ENCODE data around the gene LEO1.

Gene LEO1

GRCh38 chr15:52019394-52020220, 48.0 kb upstream of the LEO1 start:
- Histone ChIP-seq H3F3A (ENCODE audit: insufficient read depth, low read length) (no peaks in the 10 kb centered on the region), H2AFZ (ENCODE audit: low read length) (no peak overlapping the region), H3K9me3 (ENCODE audit: low read length) (no peaks in the 10 kb centered on the region), H3K4me3 (ENCODE audit: low read depth, low read length, poor library complexity, severe bottlenecking) (peak overlapping the region; percentile 78), H3K27ac (ENCODE audit: low read depth, low read length, poor library complexity, severe bottlenecking) (peak overlapping the region; percentile 84), H3K9ac (ENCODE audit: low read length) (peak overlapping the region; percentile 74), H3K27me3 (ENCODE audit: insufficient read depth, low read length) (no peaks in the 10 kb centered on the region), H4K20me1 (ENCODE audit: insufficient read depth, low read length) (no peaks in the 10 kb centered on the region), H3K4me1 (ENCODE audit: insufficient read depth, low read length, severe bottlenecking) (peaks cover 35% of the 10 kb centered on the region), H3K36me3 (ENCODE audit: insufficient read depth, low read length) (no peaks in the 10 kb centered on the region), H3K9me2 (ENCODE audit: low read depth, low read length) (no peaks in the 10 kb centered on the region), H3K79me2 (ENCODE audit: insufficient read depth, low read length) (peaks cover 44% of the 10 kb centered on the region), H3K4me2 (ENCODE audit: low read length) (peak overlapping the region; percentile 66)
- TF ChIP-seq EZH2 (IDR thresholded peaks at IDR 0.05; ENCODE audit: borderline replicate concordance, low read length) = no peak
- no peak for TF ChIP-seq CTCF (IDR thresholded peaks at IDR 0.05; ENCODE audit: low read length)

- H3K9ac ChIP-seq (ENCODE audit: low read length) = peak within 1 kb of the TSS; percentile 74
- H3K27me3 ChIP-seq (ENCODE audit: insufficient read depth, low read length) = no peaks in the 10 kb centered on the region
- H3K27ac ChIP-seq (ENCODE audit: low read depth, low read length, poor library complexity, severe bottlenecking) = peak within 1 kb of the TSS; percentile 84
- H3F3A ChIP-seq (ENCODE audit: insufficient read depth, low read length) = no peaks in the 10 kb centered on the region
- no peaks in the 10 kb centered on the region for H4K20me1 ChIP-seq (ENCODE audit: insufficient read depth, low read length)
- no peak for TF ChIP-seq CTCF (IDR thresholded peaks at IDR 0.05; ENCODE audit: low read length)
- TF ChIP-seq EZH2 (IDR thresholded peaks at IDR 0.05; ENCODE audit: borderline replicate concordance, low read length) = no peak
- peaks cover 35% of the 10 kb centered on the region for H3K4me1 ChIP-seq (ENCODE audit: insufficient read depth, low read length, severe bottlenecking)
- H3K4me2 ChIP-seq (ENCODE audit: low read length) = peak within 1 kb of the TSS; percentile 66
- peaks cover 37% of the 10 kb centered on the region for H3K79me2 ChIP-seq (ENCODE audit: insufficient read depth, low read length)
- H3K36me3 ChIP-seq (ENCODE audit: insufficient read depth, low read length) = no peaks in the 10 kb centered on the region
- H2AFZ ChIP-seq (ENCODE audit: low read length) = no peak within 1 kb of the TSS
- H3K9me2 ChIP-seq (ENCODE audit: low read depth, low read length) = no peaks in the 10 kb centered on the region
- peak within 1 kb of the TSS; percentile 78 for H3K4me3 ChIP-seq (ENCODE audit: low read depth, low read length, poor library complexity, severe bottlenecking)
- H3K9me3 ChIP-seq (ENCODE audit: low read length) = no peaks in the 10 kb centered on the region
These were observed 47.3 kb upstream of the LEO1 start, which contains the start of gene MAPK6 for GRCh38 chr15:52018693-52019393. Gene MAPK6, plus strand, starts transcription at chr15:52019219. Its CDS starts 27,242 bp downstream, at chr15:52046461.

GRCh38 chr15:52018244-52018643, 46.7 kb upstream of the LEO1 start:
- H3K4me3 ChIP-seq (ENCODE audit: low read depth, low read length, poor library complexity, severe bottlenecking) = peak overlapping the region; percentile 78
- H3K4me2 ChIP-seq (ENCODE audit: low read length) = peak overlapping the region; percentile 66
- H3K27ac ChIP-seq (ENCODE audit: low read depth, low read length, poor library complexity, severe bottlenecking) = no peak overlapping the region
- H3K36me3 ChIP-seq (ENCODE audit: insufficient read depth, low read length) = no peaks in the 10 kb centered on the region
- peak overlapping the region; percentile 61; the same call in 1 of the 2 replicates for H3K9ac ChIP-seq (ENCODE audit: low read length)
- H3K79me2 ChIP-seq (ENCODE audit: insufficient read depth, low read length) = peaks cover 31% of the 10 kb centered on the region
- no peaks in the 10 kb centered on the region for H3K9me2 ChIP-seq (ENCODE audit: low read depth, low read length)
- H4K20me1 ChIP-seq (ENCODE audit: insufficient read depth, low read length) = no peaks in the 10 kb centered on the region
- TF ChIP-seq CTCF (IDR thresholded peaks at IDR 0.05; ENCODE audit: low read length) = no peak
- no peak for TF ChIP-seq EZH2 (IDR thresholded peaks at IDR 0.05; ENCODE audit: borderline replicate concordance, low read length)
- no peaks in the 10 kb centered on the region for H3F3A ChIP-seq (ENCODE audit: insufficient read depth, low read length)
- peaks cover 33% of the 10 kb centered on the region for H3K4me1 ChIP-seq (ENCODE audit: insufficient read depth, low read length, severe bottlenecking)
- no peaks in the 10 kb centered on the region for H3K9me3 ChIP-seq (ENCODE audit: low read length)
- H3K27me3 ChIP-seq (ENCODE audit: insufficient read depth, low read length) = no peaks in the 10 kb centered on the region
- H2AFZ ChIP-seq (ENCODE audit: low read length) = no peak overlapping the region
